ENCODE data around the gene MDGA2. TPM values are rescaled to one million over a fixed set of nuclear protein-coding genes. Genes with fewer than 3 reads are reported as not detected.

Gene MDGA2
- total and polyA plus RNA-seq, 2 of the 13 experiments (the other 11 are each of a cell fraction or from before 2014, with no cell fraction given) = not detected

DNA sequence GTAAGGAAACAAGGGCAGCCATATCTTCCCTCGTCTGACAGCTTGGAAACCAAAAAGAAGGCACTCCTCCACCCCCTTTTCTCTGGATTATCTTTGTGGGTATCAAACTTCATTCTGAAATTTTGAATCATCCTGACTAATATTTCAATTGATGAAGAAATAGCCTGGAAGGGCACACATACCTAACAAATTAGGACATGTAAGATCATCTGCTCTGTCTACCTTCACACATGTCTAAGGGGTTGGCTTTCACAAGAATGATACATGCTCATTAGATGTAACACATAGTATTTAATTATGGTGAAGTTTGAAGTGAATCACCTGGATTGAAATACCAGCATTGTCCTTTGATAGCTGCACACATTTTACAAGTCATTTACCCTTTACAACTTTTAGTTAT lies 675.7 kb downstream of the MDGA2 start (continued):
- no peak for TF ChIP-seq ZHX1 (CRISPR knock-in tag; IDR thresholded peaks at IDR 0.05; ENCODE audit: low read depth)
- no peak for TF ChIP-seq EEA1 (CRISPR knock-in tag; IDR thresholded peaks at IDR 0.05; ENCODE audit: borderline replicate concordance)

DNA sequence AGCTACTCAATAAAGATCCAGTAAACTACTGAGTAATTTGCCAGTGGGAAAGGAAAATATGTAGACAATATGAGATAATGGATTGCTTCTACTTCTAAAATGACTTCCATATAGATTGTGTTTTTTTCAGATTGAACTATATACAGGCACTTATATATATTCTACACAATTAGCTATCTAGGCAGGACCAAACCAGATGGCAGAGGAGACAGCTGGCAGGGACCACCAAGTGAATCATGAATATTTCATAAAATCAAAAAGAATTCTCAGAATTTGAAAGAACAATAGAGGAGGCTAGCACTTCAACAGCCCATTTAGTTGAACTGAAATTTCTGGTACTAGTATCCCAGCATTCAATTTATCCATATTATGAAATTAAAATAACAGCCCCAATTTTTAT lies 685.8 kb downstream of the MDGA2 start:
- no peaks in the 10 kb centered on the region for H3K4me1 ChIP-seq (ENCODE audit: insufficient read depth, low read length)
- H3K79me2 ChIP-seq (ENCODE audit: insufficient read depth, low read length) = no peaks in the 10 kb centered on the region
- H3K9me3 ChIP-seq (ENCODE audit: low read length) = no peaks in the 10 kb centered on the region
- no peak overlapping the region for H3K4me3 ChIP-seq (replicated peaks in 1 of 3; ENCODE audit: insufficient read depth in 1 of 3, low read depth in 2 of 3, low read length in 3 of 3)
- no peak overlapping the region for H2AFZ ChIP-seq (ENCODE audit: low read length)
- no peak overlapping the region for H3K27ac ChIP-seq (ENCODE audit: extremely low read length, insufficient read depth, low read length)
- H4K20me1 ChIP-seq (ENCODE audit: insufficient read depth, low read length) = no peaks in the 10 kb centered on the region
- DNase-seq (ENCODE audit: low spot score) = no peak
- POLR2A ChIA-PET = no interaction called here
- ATAC-seq = no peak
- CTCF ChIA-PET (ENCODE audit: low intra/inter-chr PET ratio, low total read pairs) = no interaction called here
- FAIRE-seq = no peak
- intact Hi-C loops (cut with micrococcal nuclease; ENCODE audit: unreplicated experiment) = no loop called here
- no peaks in the 10 kb centered on the region for H3K36me3 ChIP-seq (replicated peaks in 1 of 2; ENCODE audit: control insufficient read depth in 1 of 2, insufficient read depth in 2 of 2, low read length in 2 of 2)
- in situ Hi-C loops (cut with HindIII; ENCODE audit: extremely low pct_ligation_motif_present, low pct_unique_long_range_greater_than_20kb) = no loop called here
- no peak overlapping the region for H3K4me2 ChIP-seq (ENCODE audit: low read depth, low read length)
- no peak overlapping the region for H3K9ac ChIP-seq (ENCODE audit: insufficient read depth, low read depth, low read length)
- no TSS peak for BruUV-seq (replicated peaks)
- H3K27me3 ChIP-seq (ENCODE audit: control insufficient read depth in 1 of 2, insufficient read depth in 2 of 2, low read length in 2 of 2) = no peaks in the 10 kb centered on the region
- no peak for TF ChIP-seq YY1 (IDR thresholded peaks at IDR 0.05; ENCODE audit: insufficient read depth, insufficient replicate concordance, low read depth, low read length)
- no peak for TF ChIP-seq ZBTB4 (CRISPR knock-in tag; IDR thresholded peaks at IDR 0.05; ENCODE audit: borderline replicate concordance)
- TF ChIP-seq ZNF781 (CRISPR knock-in tag; IDR thresholded peaks at IDR 0.05; ENCODE audit: borderline replicate concordance, not compliant biosample characterization) = no peak
- no peak for TF ChIP-seq KLF11 (CRISPR knock-in tag; IDR thresholded peaks at IDR 0.05)
- no peak for TF ChIP-seq POLR2G (IDR thresholded peaks at IDR 0.05; ENCODE audit: low read depth, low read length)
- TF ChIP-seq POGZ (CRISPR knock-in tag; IDR thresholded peaks at IDR 0.05) = no peak
- no peak for TF ChIP-seq SMARCC2 (IDR thresholded peaks at IDR 0.05)

Measured in HepG2 (cell line).